Effector memory CD8-positive, alpha-beta T cell (primary cell): ENCODE measurements around the gene FOXL2.
A peak's percentile ranks its signal among the peaks of the same experiment; 100 is the strongest.

Source experiments
- ATAC-seq: fragments of 150-1000 bp; cut with Tn5 transposase; replicated peaks from 2 replicates; pipeline ENCODE4 v1.10.0; 2021; ENCODE audit warnings: mild to moderate bottlenecking, moderate library complexity
- DNase-seq, 3 experiments: peaks; one replicate each; pipeline ENCODE4 v3.0.0; 2021
- H3K27ac Mint-ChIP-seq, 2 donors: one replicate each; pipeline ENCODE4 v1.8.0; 2022; ENCODE audit warnings: mild to moderate bottlenecking in 2 of 2, mixed read lengths in 2 of 2, moderate library complexity in 2 of 2
- H3K27me3 Mint-ChIP-seq, 2 donors: one replicate each; pipeline ENCODE4 v1.8.0; 2022; ENCODE audit warnings: mixed read lengths in 2 of 2
- H3K36me3 Mint-ChIP-seq: one replicate; pipeline ENCODE4 v1.8.0; 2022; ENCODE audit warnings: mild to moderate bottlenecking, moderate library complexity, mixed read lengths; ENCODE audit not compliant: insufficient read depth
- H3K4me1 Mint-ChIP-seq, 2 donors: one replicate each; pipeline ENCODE4 v1.8.0; 2022; ENCODE audit warnings: low read depth in 2 of 2, mixed read lengths in 2 of 2
- H3K4me3 Mint-ChIP-seq, 2 donors: one replicate each; pipeline ENCODE4 v1.8.0; 2022; ENCODE audit warnings: mild to moderate bottlenecking in 2 of 2, mixed read lengths in 2 of 2, moderate library complexity in 2 of 2
- H3K9me3 Mint-ChIP-seq, 2 donors: one replicate each; pipeline ENCODE4 v1.8.0; 2022; ENCODE audit warnings: mixed read lengths in 2 of 2

FOXL2 gene

DNA sequence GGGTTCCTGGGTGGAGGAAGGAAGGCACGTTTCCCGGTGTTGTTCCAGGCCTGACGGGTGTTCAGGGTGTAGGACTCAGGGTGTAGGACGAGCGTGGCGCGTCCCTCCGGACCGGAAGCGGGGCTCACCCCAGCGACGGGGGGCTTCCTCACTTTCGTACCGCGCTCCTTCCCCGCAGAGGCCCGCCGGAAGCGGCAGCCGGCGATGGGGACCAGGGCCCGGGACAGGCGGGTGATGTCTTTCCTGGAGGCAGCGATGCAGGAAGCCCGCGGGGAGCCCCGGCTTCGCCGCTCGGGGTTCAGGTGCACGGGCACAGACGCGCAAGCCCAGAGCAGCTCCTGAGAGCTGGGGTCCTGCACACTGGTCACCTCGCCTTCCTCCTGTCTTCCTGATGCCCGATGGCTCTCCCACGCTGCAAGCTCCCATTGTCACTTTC, 13.5 kb upstream of the FOXL2 start:
- peaks cover 0 to 4% of the 10 kb centered on the region in 2 donors for H3K9me3 Mint-ChIP-seq
- DNase-seq (no peak), ATAC-seq (no peak)
- peak overlapping the region; percentile 61 for H3K4me3 Mint-ChIP-seq
- H3K27me3 Mint-ChIP-seq, result peaks cover 65 to 86% of the 10 kb centered on the region in 2 donors
- peaks cover 3% of the 10 kb centered on the region for H3K36me3 Mint-ChIP-seq
- H3K27ac Mint-ChIP-seq, result no peak overlapping the region
- H3K4me1 Mint-ChIP-seq, result peaks cover 4 to 13% of the 10 kb centered on the region in 2 donors

DNA sequence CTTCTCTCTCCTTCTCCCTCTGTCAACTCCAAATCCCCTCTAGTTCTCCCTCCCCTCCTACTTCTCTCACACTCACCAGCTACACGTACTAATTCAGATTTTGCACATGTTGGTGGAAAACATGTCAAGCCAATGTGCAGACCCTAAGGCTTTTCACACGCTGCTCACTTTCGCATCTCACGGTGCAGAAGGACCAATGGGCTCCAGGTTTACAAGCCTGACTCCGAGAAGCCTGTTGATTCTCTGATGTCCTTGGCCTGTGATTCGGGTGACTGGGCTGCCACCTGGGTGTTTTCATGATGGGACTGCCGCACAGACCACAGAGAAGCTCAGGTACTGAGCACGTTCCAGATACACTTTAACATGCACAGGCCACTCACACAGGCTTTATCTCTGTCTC, 3.8 kb upstream of the FOXL2 start:
- no peaks in the 10 kb centered on the region for H3K36me3 Mint-ChIP-seq
- peaks cover 58 to 83% of the 10 kb centered on the region in 2 donors for H3K27me3 Mint-ChIP-seq
- H3K27ac Mint-ChIP-seq, result no peak overlapping the region
- no peaks in the 10 kb centered on the region for H3K9me3 Mint-ChIP-seq
- no peak for DNase-seq
- H3K4me1 Mint-ChIP-seq, result peaks cover 12% of the 10 kb centered on the region in 2 donors
- no peak for ATAC-seq
- peak overlapping the region; percentile 7 to 57 for H3K4me3 Mint-ChIP-seq

DNA sequence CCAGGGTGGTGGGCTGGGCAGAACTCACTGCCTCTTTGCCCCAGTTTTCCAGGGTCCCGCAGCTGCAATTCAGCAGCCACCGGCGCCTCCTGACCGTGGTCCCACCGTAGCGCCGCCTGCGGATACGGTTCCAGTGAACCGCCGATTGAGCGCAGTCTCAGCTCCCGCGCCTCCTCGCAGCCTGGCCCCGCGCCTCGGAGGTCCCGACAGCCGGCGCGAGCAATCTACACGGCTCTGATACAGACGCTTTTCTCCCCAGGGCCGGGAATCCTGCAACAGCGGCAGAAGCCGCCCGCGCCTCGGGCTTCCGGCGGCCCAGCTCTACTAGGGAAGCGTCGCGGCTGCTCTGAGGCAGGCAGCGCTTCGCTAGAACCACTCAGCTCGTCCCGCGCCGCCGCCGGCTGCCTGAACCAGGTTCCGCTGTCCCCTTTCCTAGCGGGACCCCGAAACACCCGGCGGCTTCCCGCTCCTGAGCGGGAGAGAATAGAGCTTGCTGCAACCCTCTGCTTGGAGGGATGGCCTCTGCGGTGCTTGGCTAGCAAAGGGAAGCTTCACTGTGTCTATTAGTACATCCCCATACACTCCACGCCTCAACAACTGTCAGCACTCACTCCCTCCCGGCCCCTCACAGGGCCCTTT, 3.2 kb upstream of the FOXL2 start:
- ATAC-seq, result peak; percentile 34
- H3K36me3 Mint-ChIP-seq, result no peaks in the 10 kb centered on the region
- peaks cover 15% of the 10 kb centered on the region in 2 donors for H3K4me1 Mint-ChIP-seq
- H3K4me3 Mint-ChIP-seq, result peak overlapping the region; percentile 7 to 57
- H3K9me3 Mint-ChIP-seq, result no peaks in the 10 kb centered on the region
- DNase-seq, result no peak
- H3K27me3 Mint-ChIP-seq, result peaks cover 56 to 83% of the 10 kb centered on the region in 2 donors
- H3K27ac Mint-ChIP-seq, result no peak overlapping the region

DNA sequence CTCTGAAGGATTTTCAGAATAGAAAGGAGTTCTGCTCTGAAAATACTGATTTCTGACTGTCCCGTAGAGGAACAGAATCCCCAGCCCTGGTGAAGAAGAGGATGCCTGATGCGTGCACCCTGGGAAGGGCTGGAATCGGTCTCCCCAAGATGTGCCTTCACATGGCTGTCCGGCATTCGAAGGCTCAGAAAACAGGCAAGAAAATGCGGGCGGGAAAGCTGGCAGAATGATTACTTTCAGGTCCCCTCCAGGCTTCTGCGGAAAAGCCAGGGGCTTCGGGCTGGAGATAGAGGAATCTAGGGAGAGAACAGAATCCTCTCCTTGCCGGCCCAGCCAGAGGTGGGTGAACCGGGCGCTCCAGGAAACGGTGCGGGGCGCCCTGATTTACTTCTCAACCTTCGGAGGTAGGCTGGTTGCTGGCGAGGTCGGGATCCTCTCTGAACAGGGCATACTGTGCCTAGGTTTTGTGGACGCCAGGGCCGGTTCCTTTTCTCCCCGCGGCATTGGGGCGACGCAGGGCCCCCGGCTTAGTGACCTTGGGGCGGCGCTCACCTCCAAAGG, 2.6 kb upstream of the FOXL2 start:
- H3K9me3 Mint-ChIP-seq, result no peaks in the 10 kb centered on the region
- no peaks in the 10 kb centered on the region for H3K36me3 Mint-ChIP-seq
- H3K4me3 Mint-ChIP-seq, result peak overlapping the region; percentile 54 to 72
- ATAC-seq (no peak), DNase-seq (no peak)
- H3K27ac Mint-ChIP-seq, result no peak overlapping the region
- peaks cover 56 to 83% of the 10 kb centered on the region in 2 donors for H3K27me3 Mint-ChIP-seq
- peaks cover 18 to 19% of the 10 kb centered on the region in 2 donors for H3K4me1 Mint-ChIP-seq

DNA sequence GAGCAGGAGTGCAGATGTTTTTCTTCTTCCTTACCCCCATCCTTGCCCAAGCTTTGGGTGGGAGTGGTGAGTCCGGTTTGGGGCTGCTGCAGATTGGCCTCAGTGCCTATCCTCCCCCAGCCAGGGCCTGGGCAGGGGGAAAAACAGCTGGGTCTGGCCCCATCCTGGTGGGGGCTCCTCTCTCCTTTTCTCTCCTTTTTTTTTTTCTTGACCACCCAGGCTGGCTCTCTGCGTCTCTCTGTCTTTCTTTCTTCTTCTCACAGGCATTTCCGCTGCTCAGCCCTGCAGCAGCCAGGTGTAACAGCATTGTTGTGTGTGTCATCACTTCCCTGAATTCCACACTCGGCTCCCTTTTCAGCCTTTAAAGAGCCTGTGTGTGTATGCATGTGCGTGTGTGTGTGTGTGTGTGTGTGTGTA, 2.1 kb upstream of the FOXL2 start:
- peak overlapping the region in 1 of 2 donors; percentile 72 for H3K4me3 Mint-ChIP-seq
- no peaks in the 10 kb centered on the region for H3K9me3 Mint-ChIP-seq
- H3K27ac Mint-ChIP-seq, result no peak overlapping the region
- no peak for DNase-seq
- H3K27me3 Mint-ChIP-seq, result peaks cover 59 to 83% of the 10 kb centered on the region in 2 donors
- no peak for ATAC-seq
- H3K4me1 Mint-ChIP-seq, result peaks cover 19 to 23% of the 10 kb centered on the region in 2 donors
- H3K36me3 Mint-ChIP-seq, result no peaks in the 10 kb centered on the region

DNA sequence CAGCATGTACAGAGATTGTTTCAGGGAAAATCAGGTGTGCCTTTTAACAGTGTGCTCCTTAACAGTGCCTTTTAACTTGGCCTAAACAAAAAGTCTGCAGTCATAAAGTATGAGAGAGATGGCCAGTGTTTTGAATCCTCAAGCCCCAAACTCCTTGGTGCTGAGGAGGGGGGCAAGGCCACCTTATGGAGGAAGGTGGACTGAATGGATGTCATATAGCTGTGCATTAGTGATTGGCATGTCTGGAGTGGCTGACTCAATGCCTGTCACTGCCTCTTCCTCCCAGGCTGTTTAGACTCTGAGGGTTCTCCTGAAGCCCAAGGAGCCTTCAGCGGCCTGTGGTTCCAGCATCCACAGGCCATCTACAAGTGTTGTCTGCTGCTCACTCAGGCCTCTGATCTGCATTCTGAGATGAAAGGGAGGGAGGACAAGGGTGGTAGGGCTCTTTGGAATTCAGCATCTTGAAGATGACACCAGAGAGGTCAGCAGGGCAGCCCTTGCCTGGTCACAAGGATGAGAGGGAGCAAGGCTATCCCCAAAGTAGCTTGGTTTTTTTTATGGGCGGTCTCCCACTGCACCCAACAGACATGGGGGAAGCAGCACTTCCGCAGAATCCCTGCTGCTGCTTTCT, 1.5 kb upstream of the FOXL2 start:
- H3K4me1 Mint-ChIP-seq, result peaks cover 20 to 26% of the 10 kb centered on the region in 2 donors
- DNase-seq (no peak), ATAC-seq (no peak)
- H3K9me3 Mint-ChIP-seq, result no peaks in the 10 kb centered on the region
- H3K36me3 Mint-ChIP-seq, result no peaks in the 10 kb centered on the region
- H3K27me3 Mint-ChIP-seq, result peaks cover 64 to 83% of the 10 kb centered on the region in 2 donors
- H3K27ac Mint-ChIP-seq, result no peak overlapping the region
- H3K4me3 Mint-ChIP-seq, result no peak overlapping the region

DNA sequence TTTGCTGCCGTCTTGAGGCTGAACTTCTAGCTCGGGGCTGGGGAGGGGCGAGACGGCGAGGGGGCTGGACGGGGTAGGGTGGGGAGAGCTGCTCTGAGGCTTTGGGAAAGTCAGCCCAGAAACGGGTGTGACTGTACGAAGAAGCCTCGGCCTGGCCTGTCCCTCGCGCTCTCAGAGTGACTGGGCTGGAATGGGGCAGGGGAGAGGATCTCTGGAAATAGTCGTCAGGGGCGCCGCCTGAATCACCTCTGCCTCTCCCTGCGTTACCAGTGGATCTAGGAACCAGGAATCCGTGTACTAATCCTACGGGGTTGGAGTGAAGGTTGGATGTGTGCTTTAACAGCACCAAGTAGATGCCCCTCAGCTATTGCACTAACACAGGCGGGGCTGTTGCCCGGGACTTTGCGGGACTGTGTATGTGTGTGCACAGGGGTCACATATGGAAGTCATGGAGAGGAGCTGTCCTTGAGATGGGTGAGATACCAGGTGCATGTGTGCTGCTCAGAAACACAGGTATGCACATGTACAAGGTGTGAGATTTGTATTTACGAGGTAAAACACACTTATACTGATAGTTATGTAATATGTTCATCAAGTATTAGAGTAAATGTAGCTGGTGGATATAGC, 671 bp upstream of the FOXL2 start:
- no peak for ATAC-seq
- Mint-ChIP-seq H3K27ac (no peak overlapping the region), H3K4me3 (peak overlapping the region; percentile 67 to 73), H3K4me1 (peaks cover 22 to 26% of the 10 kb centered on the region in 2 donors), H3K36me3 (no peaks in the 10 kb centered on the region), H3K27me3 (peaks cover 67 to 85% of the 10 kb centered on the region in 2 donors), H3K9me3 (no peaks in the 10 kb centered on the region)
- no peak for DNase-seq

DNA sequence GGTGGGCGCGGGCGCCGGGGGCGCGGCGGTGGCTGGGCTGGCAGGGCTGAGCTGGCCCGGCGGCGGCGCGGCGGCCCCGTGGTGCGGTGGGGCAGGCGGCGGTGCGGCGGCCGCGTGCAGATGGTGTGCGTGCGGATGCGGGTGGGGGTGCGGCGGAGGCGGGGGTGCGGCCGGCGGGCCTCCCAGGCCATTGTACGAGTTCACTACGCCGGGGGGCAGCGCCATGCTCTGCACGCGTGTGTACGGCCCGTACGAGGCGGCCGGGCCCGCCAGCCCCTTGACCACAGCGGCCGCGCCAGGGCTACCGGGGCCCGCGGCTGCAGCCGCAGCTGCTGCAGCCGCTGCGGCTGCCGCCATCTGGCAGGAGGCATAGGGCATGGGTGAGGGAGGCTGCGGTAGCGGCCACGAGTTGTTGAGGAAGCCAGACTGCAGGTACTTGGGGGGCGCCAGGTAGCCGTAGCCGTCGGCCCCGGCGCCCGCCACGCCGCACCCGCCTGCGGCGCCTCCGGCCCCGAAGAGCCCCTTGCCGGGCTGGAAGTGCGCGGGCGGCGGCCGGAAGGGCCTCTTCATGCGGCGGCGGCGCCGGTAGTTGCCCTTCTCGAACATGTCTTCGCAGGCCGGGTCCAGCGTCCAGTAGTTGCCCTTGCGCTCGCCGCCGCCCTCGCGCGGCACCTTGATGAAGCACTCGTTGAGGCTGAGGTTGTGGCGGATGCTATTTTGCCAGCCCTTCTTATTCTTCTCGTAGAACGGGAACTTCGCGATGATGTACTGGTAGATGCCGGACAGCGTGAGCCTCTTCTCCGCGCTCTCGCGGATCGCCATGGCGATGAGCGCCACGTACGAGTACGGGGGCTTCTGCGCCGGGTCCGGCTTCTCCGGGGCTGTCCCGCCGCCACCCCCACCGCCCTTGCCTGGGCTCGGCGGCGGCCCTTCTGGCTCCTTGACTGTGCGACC, 951 bp downstream of the FOXL2 start:
- Mint-ChIP-seq H3K4me1 (peaks cover 22 to 26% of the 10 kb centered on the region in 2 donors), H3K36me3 (no peaks in the 10 kb centered on the region), H3K4me3 (peak overlapping the region; percentile 80 to 88), H3K9me3 (no peaks in the 10 kb centered on the region), H3K27ac (no peak overlapping the region), H3K27me3 (peaks cover 77 to 89% of the 10 kb centered on the region in 2 donors)
- DNase-seq (no peak), ATAC-seq (peak; percentile 18)

DNA sequence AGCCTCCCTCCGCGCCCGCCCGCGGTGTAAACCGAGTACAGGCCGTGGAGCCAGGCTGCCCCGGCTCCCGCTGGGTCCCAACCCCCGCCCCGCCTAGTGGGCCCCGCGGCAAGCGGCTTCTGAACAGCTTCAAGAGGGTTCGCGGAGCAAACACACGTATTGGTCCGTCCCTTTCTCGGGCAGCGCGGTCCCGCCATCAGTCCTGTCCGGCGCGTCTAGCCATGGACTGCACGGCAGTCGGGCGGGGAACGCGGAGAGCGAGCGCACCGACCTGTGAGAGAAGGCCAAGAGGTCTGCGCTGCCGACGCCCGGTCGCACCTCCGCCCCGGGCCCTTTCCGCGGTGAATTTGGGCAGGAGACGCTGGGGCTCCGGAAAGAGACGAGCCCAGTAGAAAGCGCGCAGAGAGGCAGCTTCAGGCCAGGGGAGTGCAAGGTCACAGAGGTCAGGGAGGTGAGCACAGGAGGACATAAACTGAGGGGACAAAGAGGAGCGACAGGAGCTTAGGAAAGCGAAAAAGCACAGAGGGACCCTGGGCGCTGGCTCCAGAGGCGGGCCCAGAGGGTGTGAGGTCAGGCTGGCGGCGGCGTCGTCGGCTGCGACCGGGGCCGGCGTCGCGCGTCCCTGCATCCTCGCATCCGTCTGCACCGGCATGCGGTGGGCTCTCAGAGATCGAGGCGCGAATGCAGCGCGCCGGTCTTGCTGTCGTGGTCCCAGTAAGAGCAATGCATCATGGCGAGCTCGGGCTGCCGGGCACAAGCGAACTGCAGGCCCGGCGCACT, 1.8 kb downstream of the FOXL2 start:
- H3K4me1 Mint-ChIP-seq, result peaks cover 17 to 20% of the 10 kb centered on the region in 2 donors
- no peak overlapping the region for H3K27ac Mint-ChIP-seq
- peaks cover 76 to 89% of the 10 kb centered on the region in 2 donors for H3K27me3 Mint-ChIP-seq
- H3K4me3 Mint-ChIP-seq, result peak overlapping the region; percentile 80 to 88
- no peak for DNase-seq
- no peaks in the 10 kb centered on the region for H3K9me3 Mint-ChIP-seq
- no peaks in the 10 kb centered on the region for H3K36me3 Mint-ChIP-seq
- peak; percentile 30 for ATAC-seq

DNA sequence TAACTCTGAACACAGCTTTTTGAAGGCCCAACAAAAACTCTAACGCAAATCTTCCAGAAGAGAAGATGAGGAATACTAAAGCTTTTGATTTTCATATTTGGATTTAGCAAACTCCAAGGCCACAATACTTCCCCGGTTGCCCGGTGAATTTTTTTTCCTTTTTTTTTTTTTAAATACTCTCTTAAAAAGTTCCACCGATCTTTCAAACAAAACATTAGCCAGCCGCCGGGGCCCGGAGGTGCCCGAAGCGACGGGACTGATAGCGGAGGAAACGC, 2.3 kb downstream of the FOXL2 start:
- Mint-ChIP-seq H3K9me3 (no peaks in the 10 kb centered on the region), H3K4me3 (peak overlapping the region; percentile 80 to 88), H3K27ac (no peak overlapping the region), H3K36me3 (no peaks in the 10 kb centered on the region), H3K4me1 (peaks cover 17 to 21% of the 10 kb centered on the region in 2 donors), H3K27me3 (peaks cover 81 to 89% of the 10 kb centered on the region in 2 donors)
- ATAC-seq (no peak), DNase-seq (no peak)

DNA sequence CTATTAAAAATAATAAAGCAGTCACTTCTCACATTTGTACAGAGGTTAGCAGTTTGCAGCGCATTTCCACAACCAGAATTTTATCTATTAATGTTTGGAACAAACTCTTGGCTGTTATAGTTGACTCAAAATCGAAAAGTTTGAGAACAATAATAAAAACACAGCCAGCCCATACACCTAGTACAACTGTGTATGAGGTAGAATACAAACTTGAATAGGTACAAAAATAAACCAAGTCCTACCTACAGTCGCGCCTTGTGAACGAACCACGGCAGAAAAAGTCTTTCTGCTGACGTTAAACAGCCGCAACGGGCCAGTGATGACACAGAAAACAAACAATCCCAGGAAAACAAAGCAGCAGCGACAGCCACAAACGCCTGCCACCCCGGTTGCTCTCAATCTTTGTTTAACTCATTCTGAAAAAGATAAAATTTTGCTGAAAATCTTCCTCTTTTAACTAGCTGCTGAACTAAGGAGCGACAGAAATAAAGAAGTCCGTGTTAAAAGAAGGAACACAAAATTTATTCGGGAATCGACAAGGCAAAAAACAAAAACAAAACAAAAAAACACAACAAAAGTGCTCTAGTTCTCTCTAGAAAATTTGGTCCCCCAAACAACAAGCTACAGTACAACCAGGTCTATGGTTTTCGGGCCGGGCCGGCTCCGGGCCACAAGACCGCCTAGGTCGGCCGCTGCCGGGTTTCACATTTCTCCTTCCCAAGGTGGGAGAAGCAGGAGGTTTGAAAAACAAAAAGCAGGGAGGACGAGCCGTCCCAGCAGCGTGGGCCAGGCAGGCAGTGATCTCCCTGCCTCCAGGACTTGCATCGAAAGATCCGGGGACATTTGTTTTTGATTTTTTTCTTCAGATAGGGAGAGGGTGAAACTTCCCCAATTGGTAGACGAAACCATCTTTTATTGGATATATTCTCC, 2.9 kb downstream of the FOXL2 start:
- peaks cover 14 to 18% of the 10 kb centered on the region in 2 donors for H3K4me1 Mint-ChIP-seq
- H3K4me3 Mint-ChIP-seq, result peak overlapping the region; percentile 54 to 88
- ATAC-seq (no peak), DNase-seq (no peak)
- no peak overlapping the region for H3K27ac Mint-ChIP-seq
- no peaks in the 10 kb centered on the region for H3K9me3 Mint-ChIP-seq
- H3K36me3 Mint-ChIP-seq, result no peaks in the 10 kb centered on the region
- peaks cover 81 to 89% of the 10 kb centered on the region in 2 donors for H3K27me3 Mint-ChIP-seq
